AG10803 (cell line): Measurements from ENCODE around the gene CD151.

Experiments
- DNase-seq: peaks from one replicate; pipeline ENCODE4 v3.0.0; 2010; ENCODE audit warnings: low read depth
- H3K4me3 ChIP-seq: 2 replicates; pipeline ENCODE4 v1.5.1; 2011; ENCODE audit warnings: mild to moderate bottlenecking, low read length, control low read depth
- TF ChIP-seq, protein P1 (sequence below): conservative IDR thresholded peaks from 2 replicates; pipeline ENCODE4 v1.5.1; 2011; ENCODE audit warnings: mild to moderate bottlenecking, low read length, control low read depth, inconsistent platforms

Gene CD151

GRCh38 chr11:798093-798713, 34.5 kb upstream of the CD151 start, which contains the start of gene SLC25A22:
Gene SLC25A22, minus strand, starts transcription at chr11:798281. Its CDS starts 3,275 bp downstream, at chr11:795006.
- H3K4me3 ChIP-seq, result peak within 1 kb of the TSS; percentile 77
- TF ChIP-seq, protein P1, sequence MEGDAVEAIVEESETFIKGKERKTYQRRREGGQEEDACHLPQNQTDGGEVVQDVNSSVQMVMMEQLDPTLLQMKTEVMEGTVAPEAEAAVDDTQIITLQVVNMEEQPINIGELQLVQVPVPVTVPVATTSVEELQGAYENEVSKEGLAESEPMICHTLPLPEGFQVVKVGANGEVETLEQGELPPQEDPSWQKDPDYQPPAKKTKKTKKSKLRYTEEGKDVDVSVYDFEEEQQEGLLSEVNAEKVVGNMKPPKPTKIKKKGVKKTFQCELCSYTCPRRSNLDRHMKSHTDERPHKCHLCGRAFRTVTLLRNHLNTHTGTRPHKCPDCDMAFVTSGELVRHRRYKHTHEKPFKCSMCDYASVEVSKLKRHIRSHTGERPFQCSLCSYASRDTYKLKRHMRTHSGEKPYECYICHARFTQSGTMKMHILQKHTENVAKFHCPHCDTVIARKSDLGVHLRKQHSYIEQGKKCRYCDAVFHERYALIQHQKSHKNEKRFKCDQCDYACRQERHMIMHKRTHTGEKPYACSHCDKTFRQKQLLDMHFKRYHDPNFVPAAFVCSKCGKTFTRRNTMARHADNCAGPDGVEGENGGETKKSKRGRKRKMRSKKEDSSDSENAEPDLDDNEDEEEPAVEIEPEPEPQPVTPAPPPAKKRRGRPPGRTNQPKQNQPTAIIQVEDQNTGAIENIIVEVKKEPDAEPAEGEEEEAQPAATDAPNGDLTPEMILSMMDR, result peak; percentile 39; the same call in 1 of the 2 replicates
- peak; percentile 62 for DNase-seq

DNA sequence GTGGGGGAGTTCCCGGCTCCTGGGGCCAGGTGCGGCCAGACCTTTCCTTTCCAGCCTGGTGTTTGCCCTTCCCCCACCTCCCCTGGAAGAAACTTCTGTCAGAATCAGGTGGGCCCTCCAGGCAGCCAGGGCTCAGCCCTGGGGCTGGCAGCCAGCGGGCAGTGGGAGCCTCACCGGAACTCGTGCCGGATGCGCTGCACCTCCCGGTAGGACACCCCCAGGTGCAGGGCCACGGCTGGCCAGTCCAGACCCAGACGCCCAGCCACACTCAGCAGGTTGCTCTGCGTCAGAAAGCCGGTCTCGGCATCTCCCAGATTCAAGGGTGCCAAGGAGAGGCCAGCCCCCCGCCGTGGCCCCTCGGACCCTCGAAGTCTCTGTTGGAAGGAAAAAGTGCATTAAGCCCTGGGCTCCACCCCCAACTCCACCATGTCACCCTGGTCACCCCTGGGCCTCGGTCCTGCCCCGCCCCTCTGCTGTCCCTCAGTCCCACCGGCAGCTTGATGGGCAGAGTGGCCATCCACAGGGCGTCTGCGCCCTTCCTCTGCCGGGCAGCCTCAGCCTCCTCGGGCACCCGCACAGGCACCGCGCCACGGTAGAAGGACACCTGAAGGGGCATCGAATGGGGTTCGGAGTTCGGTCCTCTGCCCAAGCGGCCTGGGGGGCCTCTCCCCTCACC, 33.0 kb upstream of the CD151 start:
- TF ChIP-seq, protein P1, result no peak
- DNase-seq, result no peak
- no peak overlapping the region for H3K4me3 ChIP-seq

- no peak overlapping the region for H3K4me3 ChIP-seq
- TF ChIP-seq, protein P1, result no peak
- no peak for DNase-seq
These were observed 32.3 kb upstream of the CD151 start for GRCh38 chr11:800473-800872.

DNA sequence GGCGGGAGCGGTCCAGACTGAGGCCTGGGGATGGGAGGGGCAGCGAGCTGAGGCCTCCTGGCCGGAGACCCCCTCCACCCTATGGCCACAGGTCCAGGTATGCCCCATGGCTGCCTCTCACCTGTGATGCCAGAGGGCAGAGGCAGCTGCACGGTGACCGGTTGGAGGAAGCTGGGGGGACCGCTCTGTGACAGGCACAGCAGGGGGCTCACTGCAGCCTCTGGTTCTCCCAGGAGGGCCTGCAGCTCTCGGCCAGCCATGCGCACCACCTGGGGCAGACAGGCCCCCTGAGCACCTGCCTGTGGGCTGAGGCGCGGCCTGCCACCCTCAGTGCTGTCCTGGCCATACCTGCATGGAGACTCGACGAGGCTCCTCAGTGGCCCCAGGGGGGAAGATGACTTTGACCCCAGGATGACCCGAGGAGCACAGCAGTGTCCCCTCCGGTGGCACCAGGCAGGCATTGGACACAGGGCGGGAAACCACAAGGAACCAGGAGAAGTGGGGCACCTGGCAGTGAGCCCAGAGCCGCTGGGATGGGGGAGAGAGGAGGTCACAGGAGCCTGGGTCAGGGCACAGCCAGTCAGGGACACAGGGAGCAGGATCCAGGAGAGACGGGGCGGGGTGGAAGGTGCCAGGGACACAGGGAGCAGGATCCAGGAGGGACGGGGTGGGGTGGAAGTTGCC, 31.5 kb upstream of the CD151 start:
- no peak for DNase-seq
- TF ChIP-seq, protein P1, result no peak
- H3K4me3 ChIP-seq, result no peak overlapping the region

GRCh38 chr11:802018-802617, 30.6 kb upstream of the CD151 start:
- TF ChIP-seq, protein P1, result no peak
- no peak overlapping the region for H3K4me3 ChIP-seq
- no peak for DNase-seq

- TF ChIP-seq, protein P1, result no peak
- peak overlapping the region; percentile 65; the same call in 1 of the 2 replicates for H3K4me3 ChIP-seq
- no peak for DNase-seq
These were observed 29.9 kb upstream of the CD151 start for GRCh38 chr11:802693-803466.
